ENCODE measurements around the gene PSMD11. TPM values are rescaled to one million over a fixed set of nuclear protein-coding genes. Genes with fewer than 3 reads are reported as not detected.
"Not testable (repeated sequence)": the region's sequence is repeated elsewhere in the genome, so short reads cannot be mapped to it uniquely, and the experiment has no call there.

The PSMD11 gene
- total and polyA plus RNA-seq, 12 donors, result 25.0 to 128 (median 57.1) TPM

- H3K27me3 ChIP-seq, result no peaks in the 10 kb centered on the region
- H3K4me1 ChIP-seq (replicated peaks in 1 of 2), result peaks cover 11 to 12% of the 10 kb centered on the region in 2 donors
- H3K36me3 ChIP-seq (replicated peaks in 1 of 2), result no peaks in the 10 kb centered on the region
- no peak overlapping the region for H3K4me3 ChIP-seq
- H3K27ac ChIP-seq, result no peak overlapping the region
- TF ChIP-seq POLR2A (IDR thresholded peaks at IDR 0.05), result no peak
- TF ChIP-seq CTCF (IDR thresholded peaks at IDR 0.05), result no peak
- intact Hi-C loops (cut with DNase I), result no loop called here
- H3K9me3 ChIP-seq (replicated peaks in 1 of 3), result no peaks in the 10 kb centered on the region
- DNase-seq, result no peak
- WGBS, 4 donors, result 89 to 93% (median 92%) methylated on average over 12 of the region's 12 CpGs
Observed at GRCh38 chr17:32523827-32524552, 79.7 kb downstream of the PSMD11 start.

- intact Hi-C loops (cut with DNase I); H3K36me3 ChIP-seq (replicated peaks in 1 of 2); H3K27ac ChIP-seq; H3K9me3 ChIP-seq (replicated peaks in 1 of 3); DNase-seq; H3K4me1 ChIP-seq (replicated peaks in 1 of 2); H3K4me3 ChIP-seq; H3K27me3 ChIP-seq: not testable (repeated sequence)
- WGBS, 4 donors, result 86 to 90% (median 89%) methylated on average over 6 of the region's 6 CpGs
Observed at GRCh38 chr17:32524553-32524880, 80.2 kb downstream of the PSMD11 start.

GRCh38 chr17:32525122-32525521 lies 80.8 kb downstream of the PSMD11 start:
- intact Hi-C loops (cut with DNase I), result no loop called here
- Histone ChIP-seq H3K27me3 (no peaks in the 10 kb centered on the region), H3K4me1 (replicated peaks in 1 of 2) (peaks cover 1 to 5% of the 10 kb centered on the region in 2 donors), H3K9me3 (replicated peaks in 1 of 3) (no peaks in the 10 kb centered on the region), H3K36me3 (replicated peaks in 1 of 2) (no peaks in the 10 kb centered on the region), H3K27ac (no peak overlapping the region), H3K4me3 (no peak overlapping the region)
- no peak for DNase-seq
- WGBS, 4 donors, result 44 to 54% (median 53%) methylated on average over 4 of the region's 4 CpGs
- TF ChIP-seq CTCF (IDR thresholded peaks at IDR 0.05), result no peak

- TF ChIP-seq POLR2A (IDR thresholded peaks at IDR 0.05), result no peak
- TF ChIP-seq CTCF (IDR thresholded peaks at IDR 0.05), result no peak
- intact Hi-C loops (cut with DNase I), result no loop called here
- Histone ChIP-seq H3K27ac (no peak overlapping the region), H3K27me3 (no peaks in the 10 kb centered on the region), H3K36me3 (replicated peaks in 1 of 2) (no peaks in the 10 kb centered on the region), H3K4me1 (replicated peaks in 1 of 2) (no peaks in the 10 kb centered on the region), H3K9me3 (replicated peaks in 1 of 3) (no peaks in the 10 kb centered on the region), H3K4me3 (no peak overlapping the region)
- WGBS, 4 donors, result 87 to 98% (median 95%) methylated on average over 3 to 4 of the region's 4 CpGs
- DNase-seq, result no peak
Observed at GRCh38 chr17:32527146-32527545, 82.8 kb downstream of the PSMD11 start.

- H3K4me3 ChIP-seq, result no peak overlapping the region
- WGBS, 4 donors, result 84 to 96% (median 92%) methylated on average over 7 of the region's 7 CpGs
- H3K9me3 ChIP-seq (replicated peaks in 1 of 3), result no peaks in the 10 kb centered on the region
- DNase-seq, result no peak
- intact Hi-C loops (cut with DNase I), result no loop called here
- H3K4me1 ChIP-seq (replicated peaks in 1 of 2), result no peaks in the 10 kb centered on the region
- TF ChIP-seq POLR2A (IDR thresholded peaks at IDR 0.05) (no peak), CTCF (IDR thresholded peaks at IDR 0.05) (no peak)
- H3K27ac ChIP-seq, result no peak overlapping the region
- H3K36me3 ChIP-seq (replicated peaks in 1 of 2), result no peaks in the 10 kb centered on the region
- no peaks in the 10 kb centered on the region for H3K27me3 ChIP-seq
Observed at GRCh38 chr17:32528825-32529224, 84.5 kb downstream of the PSMD11 start.

Measured in adrenal gland (tissue), 12 donors.